Right ventricle myocardium superior (tissue), 1 donor: ENCODE measurements around the gene ZNF407. TPM values are rescaled to one million over a fixed set of nuclear protein-coding genes. Genes with fewer than 3 reads are reported as not detected.

Experiments
- ATAC-seq: fragments of 200-7000 bp; cut with Tn5 transposase; one replicate; pipeline ENCODE4 v1.9.1; 2020; ENCODE audit warnings: mild to moderate bottlenecking; ENCODE audit not compliant: poor library complexity
- DNase-seq: peaks from one replicate; pipeline ENCODE4 v3.0.0-alpha.2; 2020
- intact Hi-C: fragments of 100-400 bp; cut with DNase I; formaldehyde crosslinking; loops from one replicate; pipeline ENCODE4 v1.11.2; 2022
- total RNA-seq: library from RNA; stranded (reverse); fragmentation: NEBNext Ultra II Directional; extraction: Animal tissue kit (Norgen Biotek cat#: 25700); gene quantifications from one replicate; pipeline ENCODE4 v1.2.1, GENCODE V29; 2021
- donor health status: DM: no; HTN: yes; CAD: no; lungs with severe emphysema.

ZNF407 gene
- total RNA-seq, 1 donor from 2014 or later = 9.6 TPM

DNA sequence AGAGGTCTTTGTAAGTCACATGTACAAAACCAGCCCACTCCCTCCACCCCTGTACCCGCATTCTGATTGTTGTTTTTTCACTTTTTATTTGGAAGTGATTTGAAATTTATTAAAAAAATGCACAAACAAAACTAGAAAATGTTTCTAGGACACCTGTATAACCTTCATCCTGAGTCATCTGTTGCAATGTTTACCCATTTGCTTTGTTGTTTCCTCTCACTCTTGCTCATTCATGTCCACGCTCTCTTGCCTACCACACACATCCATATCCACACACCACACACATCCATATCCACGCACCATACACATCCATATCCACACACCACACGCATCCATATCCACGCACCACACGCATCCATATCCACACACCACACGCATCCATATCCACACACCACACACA lies 18.8 kb downstream of the ZNF407 start:
- DNase-seq (no peak), ATAC-seq (no peak)
- intact Hi-C loops = no loop called here

DNA sequence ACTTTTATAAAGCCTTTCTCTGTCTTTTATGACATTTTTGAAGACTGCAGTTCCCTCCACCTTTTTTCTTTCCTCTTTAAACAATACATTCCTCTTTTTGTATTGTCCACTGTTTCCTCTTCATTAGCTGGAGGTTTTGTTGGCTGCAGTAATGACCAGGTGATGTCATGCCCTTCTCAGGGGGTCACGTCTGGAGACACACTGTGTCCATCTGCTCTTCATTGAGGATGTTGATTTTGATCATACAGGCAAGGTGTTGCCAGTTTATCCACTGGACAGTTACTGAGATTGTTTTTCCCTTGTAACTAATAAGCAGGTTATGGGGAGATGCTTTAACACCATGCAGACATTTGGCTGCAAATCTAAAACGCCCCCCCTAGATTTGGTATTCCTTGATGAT lies 19.8 kb downstream of the ZNF407 start:
- intact Hi-C loops = no loop called here
- DNase-seq = no peak
- ATAC-seq = no peak

- intact Hi-C loops = no loop called here
- ATAC-seq (no peak), DNase-seq (no peak)
Measured at GRCh38 chr18:74622072-74622471, 24.4 kb downstream of the ZNF407 start.

GRCh38 chr18:74623047-74623816 lies 25.6 kb downstream of the ZNF407 start:
- intact Hi-C loops = no loop called here
- DNase-seq (no peak), ATAC-seq (no peak)

- DNase-seq = no peak
- intact Hi-C loops = no loop called here
- no peak for ATAC-seq
Measured at GRCh38 chr18:74624466-74624865, 26.8 kb downstream of the ZNF407 start.

GRCh38 chr18:74625157-74625556 lies 27.5 kb downstream of the ZNF407 start:
- ATAC-seq = no peak
- intact Hi-C loops = no loop called here
- DNase-seq = no peak

GRCh38 chr18:74626049-74626874 lies 28.6 kb downstream of the ZNF407 start:
- DNase-seq = no peak
- intact Hi-C loops = no loop called here
- ATAC-seq = peak; percentile 56

DNA sequence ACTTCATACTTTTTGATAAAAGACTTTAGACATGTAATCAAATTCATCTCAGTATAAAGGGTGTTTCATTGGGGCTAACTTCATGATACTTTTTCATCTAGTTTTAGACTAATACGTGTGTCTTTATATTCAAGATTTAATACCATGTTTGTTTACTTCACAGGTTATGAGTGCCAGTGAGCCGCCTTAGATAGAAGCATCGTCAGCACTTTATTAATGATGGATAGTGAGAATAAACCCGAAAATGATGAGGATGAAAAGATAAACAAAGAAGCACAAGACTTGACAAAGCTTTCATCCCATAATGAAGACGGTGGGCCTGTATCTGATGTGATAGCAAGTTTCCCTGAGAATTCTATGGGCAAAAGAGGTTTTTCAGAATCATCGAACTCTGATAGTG lies 33.1 kb downstream of the ZNF407 start:
- no peak for DNase-seq
- intact Hi-C loops = no loop called here

DNA sequence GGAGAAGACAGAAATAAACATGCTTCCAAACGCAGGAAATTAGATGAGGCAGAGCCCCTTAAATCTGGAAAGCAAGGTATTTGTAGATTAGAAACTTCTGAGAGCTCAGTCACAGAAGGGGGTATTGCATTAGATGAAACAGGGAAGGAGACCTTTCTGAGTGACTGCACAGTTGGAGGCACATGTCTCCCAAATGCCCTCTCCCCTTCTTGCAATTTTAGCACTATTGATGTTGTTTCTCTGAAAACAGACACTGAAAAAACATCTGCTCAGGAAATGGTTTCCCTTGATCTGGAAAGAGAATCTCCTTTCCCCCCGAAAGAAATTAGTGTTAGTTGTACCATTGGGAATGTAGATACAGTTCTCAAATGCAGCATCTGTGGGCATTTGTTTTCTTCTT lies 33.5 kb downstream of the ZNF407 start:
- DNase-seq (no peak), ATAC-seq (no peak)
- intact Hi-C loops = no loop called here

More for the DNA sequence above, 33.1 kb downstream of the ZNF407 start:
- ATAC-seq = no peak

DNA sequence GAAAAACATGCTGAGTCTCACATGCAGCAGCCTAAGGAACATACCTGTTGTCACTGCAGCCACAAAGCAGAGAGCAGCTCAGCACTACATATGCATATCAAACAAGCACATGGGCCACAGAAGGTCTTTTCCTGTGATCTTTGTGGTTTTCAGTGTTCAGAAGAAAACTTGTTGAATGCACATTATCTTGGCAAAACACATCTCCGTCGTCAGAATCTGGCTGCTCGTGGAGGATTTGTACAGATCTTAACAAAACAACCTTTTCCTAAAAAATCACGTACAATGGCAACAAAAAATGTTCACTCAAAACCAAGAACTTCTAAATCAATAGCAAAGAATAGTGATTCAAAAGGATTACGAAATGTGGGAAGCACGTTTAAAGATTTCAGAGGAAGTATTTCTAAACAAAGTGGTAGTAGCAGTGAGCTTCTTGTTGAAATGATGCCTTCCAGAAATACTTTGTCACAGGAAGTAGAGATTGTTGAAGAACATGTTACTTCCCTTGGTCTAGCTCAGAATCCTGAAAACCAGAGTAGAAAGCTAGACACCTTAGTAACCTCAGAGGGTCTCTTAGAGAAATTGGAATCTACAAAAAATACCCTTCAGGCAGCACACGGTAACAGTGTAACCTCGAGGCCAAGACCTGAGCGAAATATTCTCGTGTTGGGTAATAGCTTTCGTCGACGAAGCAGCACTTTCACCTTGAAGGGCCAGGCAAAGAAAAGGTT lies 34.1 kb downstream of the ZNF407 start:
- ATAC-seq (no peak), DNase-seq (no peak)
- intact Hi-C loops = no loop called here

GRCh38 chr18:74632351-74632679 lies 34.6 kb downstream of the ZNF407 start:
- no peak for ATAC-seq
- intact Hi-C loops = no loop called here
- DNase-seq = no peak

- DNase-seq (no peak), ATAC-seq (no peak)
- intact Hi-C loops = no loop called here
Measured at GRCh38 chr18:74632856-74633255, 35.2 kb downstream of the ZNF407 start.

DNA sequence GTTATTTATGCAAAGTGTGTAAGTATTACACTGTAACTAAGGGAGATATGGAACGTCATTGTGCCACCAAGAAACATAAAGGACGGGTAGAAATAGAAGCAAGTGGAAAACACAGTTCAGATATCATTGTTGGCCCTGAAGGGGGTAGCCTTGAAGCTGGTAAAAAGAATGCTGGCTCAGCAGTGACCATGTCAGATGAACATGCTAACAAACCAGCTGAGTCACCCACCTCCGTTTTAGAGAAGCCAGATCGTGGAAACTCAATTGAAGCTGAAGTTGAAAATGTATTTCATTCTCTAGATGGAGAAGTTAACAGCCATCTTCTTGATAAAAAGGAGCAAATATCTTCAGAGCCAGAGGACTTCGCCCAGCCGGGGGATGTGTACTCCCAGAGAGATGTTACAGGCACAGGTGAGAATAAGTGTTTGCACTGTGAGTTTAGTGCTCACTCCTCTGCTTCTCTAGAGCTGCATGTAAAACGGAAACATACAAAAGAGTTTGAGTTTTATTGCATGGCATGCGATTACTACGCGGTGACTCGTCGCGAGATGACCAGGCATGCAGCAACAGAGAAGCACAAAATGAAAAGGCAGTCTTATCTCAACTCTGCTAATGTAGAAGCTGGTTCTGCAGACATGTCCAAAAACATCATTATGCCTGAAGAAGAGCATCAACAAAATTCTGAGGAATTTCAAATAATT lies 36.1 kb downstream of the ZNF407 start:
- intact Hi-C loops = no loop called here
- no peak for DNase-seq
- no peak for ATAC-seq

- intact Hi-C loops = no loop called here
Measured at GRCh38 chr18:74635224-74635975, 37.7 kb downstream of the ZNF407 start.

DNA sequence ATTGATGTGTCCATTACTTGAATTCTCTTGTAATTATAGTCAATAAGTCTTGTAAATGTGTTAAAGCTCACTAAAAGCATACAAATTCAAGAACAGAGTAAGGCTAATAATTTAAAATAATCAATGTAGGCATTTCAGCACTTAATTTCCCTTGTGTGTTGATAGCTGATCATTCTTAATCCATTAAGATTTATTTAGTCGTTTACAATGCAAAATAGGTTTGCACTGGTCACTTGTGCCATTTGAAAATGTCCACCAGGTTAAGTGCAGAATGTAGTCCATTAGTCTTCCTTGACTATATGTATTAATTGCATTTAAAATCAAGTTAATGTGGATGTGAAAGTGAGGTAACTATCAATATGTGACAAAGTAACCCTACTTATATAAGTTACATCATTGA lies 39.4 kb downstream of the ZNF407 start:
- no peak for DNase-seq
- intact Hi-C loops = no loop called here
- no peak for ATAC-seq

More at GRCh38 chr18:74635224-74635975, 37.7 kb downstream of the ZNF407 start:
- ATAC-seq (no peak), DNase-seq (no peak)

DNA sequence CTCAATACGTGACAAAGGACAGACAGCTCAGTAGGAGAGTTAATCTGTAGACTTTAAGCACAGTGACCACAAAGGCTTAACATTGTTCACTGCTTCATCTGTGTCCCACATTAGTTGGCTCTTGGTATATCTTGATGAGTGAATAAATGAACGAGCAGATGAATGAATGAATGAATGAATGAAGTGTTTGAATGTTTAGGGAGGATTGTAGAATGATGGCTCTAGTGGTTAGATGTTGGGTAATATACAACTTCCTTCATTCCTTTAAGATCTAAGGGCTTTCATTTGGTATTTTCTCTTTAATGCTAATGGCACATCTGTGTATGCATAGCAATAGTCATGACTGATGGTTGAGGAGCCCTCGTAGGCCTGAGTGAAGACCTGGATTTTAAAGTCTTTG lies 40.5 kb downstream of the ZNF407 start:
- intact Hi-C loops = no loop called here
- DNase-seq (no peak), ATAC-seq (no peak)

- no peak for DNase-seq
- intact Hi-C loops = no loop called here
- no peak for ATAC-seq
Measured at GRCh38 chr18:74644713-74645112, 47.0 kb downstream of the ZNF407 start.

DNA sequence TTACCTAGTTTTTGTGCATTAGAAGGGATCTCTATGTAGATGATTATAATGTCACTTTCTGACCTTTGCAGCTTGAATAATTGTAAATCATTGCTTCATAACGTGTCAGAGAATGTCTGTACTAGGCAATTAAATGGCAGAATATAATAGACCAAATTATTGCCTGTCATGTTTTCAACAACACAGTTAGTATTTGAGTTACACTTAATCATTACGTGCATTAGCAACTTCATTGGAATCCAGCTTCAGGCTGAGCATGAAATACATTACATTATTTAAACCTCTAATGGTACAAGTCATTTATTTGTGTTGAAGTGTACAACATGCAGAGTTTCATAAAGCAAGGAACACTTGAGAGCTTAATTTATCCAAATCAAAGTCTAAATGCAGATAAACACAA lies 48.0 kb downstream of the ZNF407 start:
- intact Hi-C loops = no loop called here
- DNase-seq (no peak), ATAC-seq (no peak)
